SHP77 (cell line): ENCODE results near the gene RUSC1.
A peak's percentile ranks its signal among the peaks of the same experiment; 100 is the strongest.
"Not testable (repeated sequence)": the region's sequence is repeated elsewhere in the genome, so short reads cannot be mapped to it uniquely, and the experiment has no call there.

ENCODE experiments used
- DNase-seq, 2 experiments: peaks; one replicate each; lab custom pipeline; 2025; lab: John Stamatoyannopoulos, UW

Gene RUSC1

DNA sequence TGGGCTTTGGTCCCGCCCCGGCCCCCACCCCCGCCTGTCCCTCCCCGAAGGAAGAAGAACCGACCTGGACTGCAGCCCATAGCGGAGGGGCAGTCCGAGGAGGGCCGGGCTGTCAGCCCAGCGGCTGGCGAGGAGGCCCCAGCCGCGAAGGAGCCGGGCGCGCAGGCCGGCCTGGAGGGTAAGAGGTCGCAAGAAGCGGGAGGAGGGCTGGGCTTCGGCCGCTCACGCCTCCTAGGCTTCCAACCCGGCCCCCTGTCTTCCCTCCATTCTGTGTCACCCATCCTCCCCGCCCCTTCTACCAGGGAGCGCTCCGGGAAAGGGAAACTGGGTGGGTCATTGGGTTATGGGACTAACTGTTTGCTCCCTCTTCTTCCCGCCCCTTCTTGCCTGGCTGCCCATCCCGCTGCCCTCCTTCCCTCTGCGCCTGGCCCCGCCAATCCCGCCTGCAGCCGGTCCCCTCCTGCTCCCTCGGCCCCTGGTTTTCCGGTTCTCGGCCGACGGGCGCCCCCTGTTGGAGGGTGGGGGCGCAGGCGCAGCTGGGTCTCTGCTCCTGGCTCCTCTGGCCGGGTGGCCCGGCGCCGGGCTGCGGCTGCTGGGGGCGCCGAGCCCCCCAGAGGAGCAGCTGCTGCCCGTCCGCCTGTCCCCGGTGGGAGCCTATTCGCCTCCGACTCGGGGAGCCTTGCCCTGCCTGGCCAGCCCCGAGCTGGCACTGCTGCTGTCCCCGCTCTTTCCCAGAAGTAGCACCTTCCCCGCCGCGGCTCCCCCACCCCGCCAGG is 2.4 kb downstream of the RUSC1 start:
- peak; percentile 94 to 96 for DNase-seq

DNA sequence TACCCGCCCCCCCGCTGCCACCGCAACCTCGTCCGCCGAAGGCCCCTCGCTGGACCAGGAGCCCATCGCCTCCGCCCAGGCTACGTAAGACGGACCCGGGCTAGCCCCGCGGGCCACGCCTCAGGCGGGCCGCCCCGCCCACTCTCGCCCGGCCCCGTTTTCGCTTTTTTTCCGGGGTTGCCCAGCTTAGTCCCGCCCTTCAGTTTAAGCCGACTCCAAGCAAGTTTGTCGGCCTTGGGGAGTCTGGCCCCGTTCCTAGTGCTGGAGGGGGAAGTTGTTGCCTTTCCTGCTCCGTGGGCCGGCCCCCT is 3.0 kb downstream of the RUSC1 start:
- peak; percentile 69 to 76 for DNase-seq

DNA sequence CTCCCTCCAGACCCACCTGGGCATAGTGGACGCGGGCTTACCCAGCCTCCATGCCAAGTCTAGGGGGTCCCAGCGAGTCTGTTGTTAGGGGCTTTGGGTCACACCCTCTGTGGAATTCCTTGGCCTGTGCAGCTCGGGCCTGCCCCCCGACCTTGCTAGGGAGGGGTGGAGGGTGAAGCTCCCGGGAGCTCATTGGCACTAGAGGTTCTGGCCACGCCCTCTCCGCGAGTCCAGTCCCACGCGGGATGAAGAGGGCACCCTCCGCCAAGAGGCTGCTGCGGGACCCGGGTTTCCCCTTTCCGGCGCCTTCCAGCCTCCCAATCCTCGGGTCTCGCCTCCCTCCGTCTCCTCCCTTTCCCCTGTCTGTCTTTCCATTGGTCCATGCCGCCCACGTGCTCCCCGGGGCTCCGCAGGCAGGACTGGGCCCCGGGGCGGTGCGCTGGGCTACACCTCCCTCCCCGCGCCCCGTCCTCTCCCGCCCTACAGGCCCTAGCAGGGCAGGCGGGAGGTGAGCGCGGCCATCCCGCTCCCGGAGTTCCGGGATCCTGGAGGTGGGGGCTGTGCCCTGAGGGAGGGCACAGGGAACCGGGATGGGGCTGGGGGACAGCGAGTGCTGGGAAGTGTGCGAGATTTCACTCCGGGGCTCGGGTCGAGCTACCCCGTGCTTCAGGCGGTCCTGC is 3.5 kb downstream of the RUSC1 start:
- peak; percentile 98 to 99 for DNase-seq

DNA sequence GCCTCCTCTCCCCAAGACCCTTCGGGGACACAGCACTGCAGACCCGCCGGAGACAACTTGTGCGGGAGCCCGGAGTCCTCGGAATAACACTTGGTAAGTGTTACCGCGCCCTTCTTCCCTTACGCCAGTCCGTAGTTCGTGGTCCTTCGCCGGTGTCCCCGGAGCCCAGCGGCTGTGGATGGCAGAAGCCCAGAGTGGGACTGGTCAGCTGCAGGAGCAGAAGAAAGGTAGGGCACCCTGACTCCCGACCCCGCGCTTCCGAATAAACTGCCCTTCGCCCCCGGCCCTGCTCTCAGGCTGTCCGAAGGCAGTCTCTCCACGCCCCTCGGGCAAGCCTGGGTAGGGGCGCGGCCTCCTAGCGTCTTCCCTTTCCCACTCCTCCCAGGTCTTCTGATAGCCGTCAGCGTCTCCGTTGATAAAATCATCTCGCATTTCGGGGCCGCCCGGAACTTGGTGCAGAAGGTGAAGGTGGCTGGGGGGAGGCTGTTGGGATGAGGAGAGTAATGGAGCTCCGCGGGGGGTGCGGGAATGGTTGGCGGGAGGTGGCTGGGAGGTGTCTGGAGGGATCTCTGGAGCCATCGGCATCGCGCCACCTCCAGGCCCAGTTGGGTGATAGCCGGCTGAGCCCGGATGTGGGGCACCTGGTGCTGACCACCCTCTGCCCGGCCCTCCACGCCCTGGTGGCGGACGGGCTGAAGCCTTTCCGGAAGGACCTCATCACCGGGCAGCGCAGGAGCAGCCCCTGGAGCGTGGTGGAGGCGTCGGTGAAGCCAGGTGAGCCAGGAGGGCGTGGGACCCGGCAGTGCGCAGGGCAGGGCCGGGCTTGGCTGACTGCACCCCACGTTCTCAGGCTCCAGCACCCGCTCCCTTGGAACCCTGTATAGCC is 4.3 kb downstream of the RUSC1 start:
- DNase-seq, result peak; percentile 69 to 86

DNA sequence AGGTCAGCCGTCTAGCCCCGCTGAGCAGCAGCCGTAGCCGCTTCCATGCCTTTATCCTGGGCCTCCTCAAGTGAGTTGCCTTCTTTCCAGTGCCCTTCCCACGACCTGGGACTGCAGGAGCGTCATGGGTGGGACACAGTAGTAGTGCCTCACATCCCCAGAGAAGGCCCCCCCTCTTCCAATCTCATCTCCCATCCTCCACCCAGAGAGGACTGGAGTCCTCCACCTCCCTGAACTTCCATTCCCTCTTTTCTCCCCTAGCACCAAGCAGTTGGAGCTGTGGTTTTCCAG is 4.9 kb downstream of the RUSC1 start:
- DNase-seq, result no peak

DNA sequence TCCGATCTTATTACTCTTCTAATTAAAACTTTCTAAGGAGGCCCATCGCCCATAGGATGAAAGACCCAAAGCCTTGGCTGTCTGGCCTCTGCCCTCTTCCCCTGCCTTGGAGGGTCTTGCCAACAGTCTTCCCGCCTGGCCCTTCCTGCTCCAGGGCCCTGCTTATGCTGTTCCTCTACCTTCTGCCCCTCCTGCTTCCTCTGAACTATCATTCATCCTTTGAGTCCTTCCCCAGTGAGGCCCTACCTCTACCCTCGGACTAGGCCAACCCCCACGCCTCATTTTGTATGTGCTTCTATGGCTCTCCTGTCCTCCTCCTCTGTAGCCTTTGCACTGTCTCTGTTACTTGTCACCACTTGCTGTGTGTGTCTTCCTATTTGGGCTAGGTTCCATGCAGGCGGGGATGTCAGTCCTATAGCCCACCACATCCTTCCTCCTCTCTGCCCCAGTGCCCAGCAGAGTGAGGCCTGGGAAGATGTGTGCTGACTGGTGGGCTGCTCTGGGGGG is 5.4 kb downstream of the RUSC1 start:
- DNase-seq, result no peak

DNA sequence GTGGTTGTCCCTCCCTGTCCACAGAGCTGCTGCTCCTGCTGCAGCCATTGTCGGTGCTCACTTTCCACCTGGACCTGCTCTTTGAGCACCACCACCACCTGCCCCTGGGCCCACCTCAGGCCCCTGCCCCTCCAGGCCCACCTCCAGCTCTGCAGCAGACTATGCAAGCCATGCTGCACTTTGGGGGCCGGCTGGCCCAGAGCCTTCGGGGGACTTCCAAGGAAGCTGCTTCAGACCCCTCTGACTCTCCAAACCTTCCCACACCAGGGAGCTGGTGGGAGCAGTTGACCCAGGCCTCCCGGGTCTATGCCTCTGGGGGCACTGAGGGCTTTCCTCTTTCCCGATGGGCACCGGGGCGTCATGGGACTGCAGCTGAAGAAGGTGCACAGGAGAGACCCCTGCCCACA is 5.9 kb downstream of the RUSC1 start:
- no peak for DNase-seq

DNA sequence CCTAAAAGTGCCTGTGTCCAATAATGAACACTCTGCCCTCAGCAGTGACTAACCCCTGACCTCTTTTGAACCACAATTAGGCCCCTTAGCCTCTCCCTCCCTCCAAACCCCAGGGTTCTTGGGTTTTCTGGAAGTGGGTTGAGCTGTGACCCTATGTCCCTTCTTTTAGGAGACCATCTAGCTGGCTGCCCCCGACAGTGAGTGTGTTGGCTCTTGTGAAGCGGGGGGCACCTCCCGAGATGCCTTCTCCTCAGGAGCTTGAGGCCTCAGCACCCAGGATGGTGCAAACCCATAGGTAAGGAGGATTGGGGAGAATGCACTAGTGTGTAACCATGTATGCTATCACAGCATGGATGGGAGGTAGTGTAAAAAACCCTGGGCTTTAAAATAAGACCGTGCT is 7.3 kb downstream of the RUSC1 start:
- DNase-seq, result no peak

DNA sequence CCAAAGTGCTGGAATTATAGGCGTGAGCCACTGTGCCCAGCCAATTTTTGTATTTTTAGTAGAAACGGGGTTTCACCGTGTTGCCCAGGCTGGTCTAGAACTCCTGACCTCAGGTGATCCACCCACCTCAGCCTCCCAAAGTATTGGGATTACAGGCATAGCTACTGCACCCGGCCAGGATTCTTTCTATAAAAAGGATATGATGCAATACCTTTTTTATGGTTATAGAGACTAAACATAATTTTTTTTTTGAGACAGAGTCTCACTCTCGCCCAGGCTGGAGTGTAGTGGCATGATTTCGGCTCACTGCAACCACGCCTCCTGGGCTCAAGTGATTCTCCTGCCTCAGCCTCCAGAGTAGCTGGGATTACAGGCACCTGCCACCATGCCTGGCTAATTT is 8.2 kb downstream of the RUSC1 start:
- DNase-seq, result not testable (repeated sequence)

DNA sequence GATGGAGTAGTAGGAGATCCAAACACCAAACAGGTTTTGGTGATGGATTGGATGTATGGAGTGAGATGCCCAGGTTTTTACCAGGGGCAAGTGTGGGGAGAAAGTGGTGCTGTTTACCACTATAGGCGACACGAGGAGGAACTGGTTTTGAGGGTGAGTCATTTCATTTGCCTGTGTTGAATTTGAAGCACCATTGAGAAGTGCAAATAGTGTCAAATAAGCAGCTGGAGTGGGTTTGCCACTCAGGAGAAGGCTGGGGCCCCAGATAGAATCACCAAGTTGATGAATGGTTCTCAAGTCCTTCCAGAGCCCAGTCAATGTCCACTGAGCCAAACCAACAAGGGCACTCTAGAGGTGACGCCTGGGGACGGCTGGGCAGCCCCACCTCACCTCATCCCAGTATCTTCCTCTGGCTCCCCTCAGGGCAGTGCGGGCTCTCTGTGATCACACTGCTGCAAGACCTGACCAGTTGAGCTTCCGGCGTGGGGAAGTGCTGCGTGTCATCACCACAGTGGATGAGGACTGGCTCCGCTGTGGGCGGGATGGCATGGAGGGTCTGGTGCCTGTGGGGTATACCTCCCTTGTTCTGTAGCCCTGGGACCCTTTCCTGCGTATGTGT is 9.4 kb downstream of the RUSC1 start:
- DNase-seq, result peak in 1 of 2 experiments; percentile 12

DNA sequence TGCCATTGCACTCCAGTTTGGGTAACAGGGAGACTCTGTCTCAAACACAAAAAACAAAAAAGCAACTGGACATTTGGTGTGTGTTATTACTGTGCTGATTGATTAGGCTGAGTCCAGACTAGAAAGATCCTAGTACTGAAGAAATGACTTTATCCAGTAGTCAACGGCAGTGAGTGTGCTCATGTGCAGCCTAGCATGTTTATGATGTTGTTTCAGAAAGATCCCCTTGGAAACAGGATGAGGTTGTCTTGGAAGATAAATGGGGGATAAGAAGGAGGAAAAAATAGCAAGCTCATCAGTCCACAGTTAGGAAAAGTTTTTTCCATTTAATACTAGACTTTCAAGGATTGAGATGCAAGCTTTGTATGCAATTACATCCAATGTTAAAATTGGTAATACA is 14.3 kb downstream of the RUSC1 start:
- no peak for DNase-seq

DNA sequence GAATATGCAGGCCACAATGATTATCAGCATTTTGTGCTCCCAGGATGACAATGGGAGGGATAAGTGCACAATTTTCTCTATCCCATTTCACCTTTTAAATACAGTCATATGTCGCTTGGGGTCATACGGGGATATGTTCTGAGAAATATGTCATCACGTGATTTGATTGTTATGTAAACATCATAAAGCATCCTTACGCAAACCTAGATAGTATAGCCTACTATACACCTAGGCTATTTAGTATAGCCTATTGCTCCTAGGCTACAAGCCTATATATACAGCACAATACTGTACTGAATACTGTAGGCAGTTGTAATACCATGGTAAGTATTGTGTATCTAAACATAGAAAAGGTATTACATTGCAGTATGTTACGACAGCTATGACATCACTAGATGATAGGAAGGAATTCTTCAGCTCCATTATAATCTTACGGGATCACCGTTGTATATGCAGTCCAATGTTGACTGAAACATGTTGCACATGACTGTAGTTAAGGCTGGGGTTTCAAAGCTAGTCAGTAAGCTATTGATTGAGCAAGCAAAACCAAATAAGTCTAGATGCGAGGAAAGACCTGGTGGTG is 18.9 kb downstream of the RUSC1 start:
- no peak for DNase-seq

DNA sequence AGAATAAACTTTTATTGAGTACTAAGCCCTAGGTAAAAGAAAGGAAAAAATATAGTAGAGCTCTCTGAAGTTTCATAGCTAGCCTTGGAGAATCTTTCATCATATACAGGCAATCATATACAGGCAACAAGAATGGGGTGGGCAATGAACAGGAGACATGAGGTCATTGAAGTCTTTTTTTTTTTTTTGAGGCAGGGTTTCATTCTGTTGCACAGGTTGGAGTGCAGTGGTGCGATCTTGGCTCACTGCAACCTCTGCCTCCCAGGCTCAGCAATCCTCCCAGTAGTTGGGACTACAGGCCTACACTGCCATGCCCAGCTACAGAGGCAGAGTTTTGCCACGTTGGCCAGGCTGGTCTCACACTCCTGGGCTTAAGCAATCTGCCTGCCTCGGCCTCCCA is 22.1 kb downstream of the RUSC1 start:
- DNase-seq, result no peak

DNA sequence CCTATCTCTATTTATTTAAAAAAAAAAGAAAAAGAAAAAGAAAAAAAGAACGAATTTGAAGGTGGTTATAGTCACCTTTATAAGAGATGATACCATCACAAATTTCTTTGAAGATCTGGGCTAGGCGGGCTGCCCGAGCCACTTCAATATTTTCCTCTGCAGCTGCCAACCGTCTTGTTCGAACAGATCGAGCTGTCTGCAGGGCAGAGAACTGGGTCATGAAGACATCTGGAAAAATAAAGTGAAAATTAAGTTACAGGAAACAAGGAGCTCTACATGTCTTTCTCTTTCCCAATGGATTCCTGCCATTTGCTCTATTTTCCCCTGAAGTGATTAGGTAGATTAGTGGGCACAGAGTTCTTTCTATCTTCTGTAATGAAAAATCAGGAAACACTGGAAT is 31.9 kb downstream of the RUSC1 start:
- no peak for DNase-seq

DNA sequence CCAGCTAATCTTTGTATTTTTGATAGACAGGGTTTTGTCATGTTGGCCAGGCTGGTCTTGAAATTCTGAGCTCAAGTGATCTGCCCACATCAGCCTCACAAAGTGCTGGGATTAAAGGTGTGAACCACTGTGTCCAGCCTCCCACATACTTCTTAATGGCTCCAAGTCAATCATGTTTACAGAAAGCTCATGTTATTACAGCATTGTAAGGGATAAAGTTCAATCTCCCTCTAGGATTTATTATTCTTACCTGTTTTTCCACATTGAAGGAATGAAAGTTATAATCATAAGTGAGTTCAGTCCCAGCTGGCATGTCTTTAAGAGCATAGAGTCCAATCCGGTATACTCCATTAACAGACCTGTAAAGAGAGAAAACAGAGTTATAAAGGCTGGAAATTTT is 39.4 kb downstream of the RUSC1 start:
- DNase-seq, result no peak

DNA sequence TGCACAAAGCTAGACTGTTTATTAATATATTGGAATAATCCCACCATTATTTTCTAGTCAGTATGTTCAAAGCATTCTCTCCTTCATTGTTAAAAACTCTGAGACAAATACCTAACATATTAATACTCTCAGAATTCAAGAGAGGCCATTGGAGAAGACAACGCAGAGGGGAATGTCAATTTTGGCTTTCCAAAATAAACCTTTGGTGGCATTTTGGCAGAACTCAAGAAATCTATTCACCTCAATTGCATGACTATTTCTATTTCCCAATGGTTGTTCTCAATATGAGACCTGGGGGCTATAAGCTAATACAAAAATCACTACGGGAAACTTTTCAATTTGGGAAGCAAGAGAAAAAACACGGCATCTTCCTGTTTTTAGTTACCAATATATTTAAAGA is 58.5 kb downstream of the RUSC1 start:
- DNase-seq, result no peak

DNA sequence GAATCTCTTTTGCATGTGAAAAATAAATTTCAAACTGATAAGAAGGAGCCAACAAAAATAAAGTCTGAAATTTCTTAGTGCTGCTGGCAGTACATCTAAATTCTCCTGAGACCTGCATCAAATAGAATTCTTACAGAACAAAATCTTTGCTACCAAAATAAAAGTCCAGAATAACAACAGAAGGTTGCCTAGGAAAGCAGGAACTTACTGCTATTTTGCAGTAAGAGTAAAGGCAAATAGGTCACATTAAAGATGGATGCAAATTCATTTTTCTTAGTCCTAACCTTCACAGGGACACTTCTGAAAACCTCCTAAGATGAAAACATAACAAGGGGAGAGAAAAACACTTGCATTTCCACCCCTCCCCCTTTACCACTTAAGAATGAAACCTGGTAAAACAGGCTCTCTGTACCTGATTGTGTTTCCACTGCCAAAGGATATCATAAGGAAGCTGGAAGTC is 59.0 kb downstream of the RUSC1 start:
- DNase-seq, result no peak
